Upper lobe of left lung (tissue), 4 donors: ENCODE results near the gene CYP19A1.

Source experiments
- CTCF ChIP-seq, 6 experiments: fragments of 450-650 bp in 4 of 6; fragments of 200-600 bp in 2 of 6; sonication (generic) in 2 of 6; IDR thresholded peaks; one replicate each; pipeline ENCODE4 v1.5.1; 2016 to 2019; ENCODE audit warnings: antibody characterized with exemption in 6 of 6
- EP300 ChIP-seq, 4 donors: sonication (generic); formaldehyde crosslinking; IDR thresholded peaks; one replicate each; pipeline ENCODE4 v1.5.1; 2017; ENCODE audit warnings: antibody characterized with exemption in 4 of 4, control low read depth in 2 of 4
- POLR2A ChIP-seq, 4 donors: fragments of 450-650 bp; IDR thresholded peaks; one replicate each; pipeline ENCODE4 v1.5.1; 2016 to 2017; ENCODE audit warnings: antibody characterized with exemption in 4 of 4, mild to moderate bottlenecking in 2 of 4
- POLR2AphosphoS5 ChIP-seq, 2 donors: sonication (generic); formaldehyde crosslinking; IDR thresholded peaks; one replicate each; pipeline ENCODE4 v1.5.1; 2017; ENCODE audit warnings: antibody characterized with exemption in 2 of 2

GRCh38 chr15:51387699-51388041, 49.3 kb upstream of the CYP19A1 start:
- TF ChIP-seq CTCF (IDR thresholded peaks at IDR 0.05) (no peak), POLR2A (IDR thresholded peaks at IDR 0.05) (no peak), POLR2AphosphoS5 (IDR thresholded peaks at IDR 0.05) (no peak), EP300 (IDR thresholded peaks at IDR 0.05) (no peak)
